Endodermal cell (in vitro differentiated cells): ENCODE data around the gene TP53I11. TPM values are rescaled to one million over a fixed set of nuclear protein-coding genes. Genes with fewer than 3 reads are reported as not detected.

Experiments
- DNase-seq: peaks from one replicate; pipeline ENCODE4 v3.0.0-alpha.2; 2017
- H3K27ac ChIP-seq: 2 replicates; pipeline ENCODE4 v1.5.1; 2013; ENCODE audit warnings: mild to moderate bottlenecking, low read depth, low read length, moderate library complexity
- H3K27me3 ChIP-seq: 2 replicates; pipeline ENCODE4 v1.6.1; 2013; ENCODE audit warnings: mild to moderate bottlenecking, low read length, moderate library complexity; ENCODE audit not compliant: insufficient read depth, control insufficient read depth, poor library complexity, severe bottlenecking
- H3K36me3 ChIP-seq: 2 replicates; pipeline ENCODE4 v1.7.0; 2013; ENCODE audit warnings: mild to moderate bottlenecking, low read length, moderate library complexity; ENCODE audit not compliant: control insufficient read depth, insufficient read depth
- H3K4me1 ChIP-seq: one replicate; pipeline ENCODE4 v1.7.0; 2013; ENCODE audit warnings: low read length; ENCODE audit not compliant: control insufficient read depth, insufficient read depth
- H3K4me3 ChIP-seq: 2 replicates; pipeline ENCODE4 v1.5.1; 2013; ENCODE audit warnings: mild to moderate bottlenecking, low read length, moderate library complexity
- H3K9ac ChIP-seq: 2 replicates; pipeline ENCODE4 v1.6.1; 2013; ENCODE audit warnings: mild to moderate bottlenecking, low read length, moderate library complexity; ENCODE audit not compliant: poor library complexity, severe bottlenecking; ENCODE audit errors: extremely low read depth
- H3K9me3 ChIP-seq: 2 replicates; pipeline ENCODE4 v1.6.1; 2013; ENCODE audit warnings: mild to moderate bottlenecking, low read length, moderate library complexity; ENCODE audit not compliant: control insufficient read depth
- H3K27ac Mint-ChIP-seq: 2 replicates; pipeline ENCODE4 v1.8.0; 2020; ENCODE audit warnings: mixed read lengths
- H3K27me3 Mint-ChIP-seq: 2 replicates; pipeline ENCODE4 v1.8.0; 2021; ENCODE audit warnings: mild to moderate bottlenecking, mixed read lengths; ENCODE audit not compliant: insufficient read depth
- H3K36me3 Mint-ChIP-seq: 2 replicates; pipeline ENCODE4 v1.8.0; 2020; ENCODE audit warnings: low read depth, mixed read lengths
- H3K4me1 Mint-ChIP-seq: 2 replicates; pipeline ENCODE4 v1.8.0; 2020; ENCODE audit warnings: mixed read lengths
- H3K4me3 Mint-ChIP-seq: 2 replicates; pipeline ENCODE4 v1.8.0; 2020; ENCODE audit warnings: mild to moderate bottlenecking, moderate library complexity, mixed read lengths
- H3K9me3 Mint-ChIP-seq: 2 replicates; pipeline ENCODE4 v1.8.0; 2020; ENCODE audit warnings: mild to moderate bottlenecking, mixed read lengths
- WGBS, 2 experiments: methylation state at CpG; one replicate each; pipeline versions ENCODE4 v1.1.5 to v1.1.7; 2013; ENCODE audit warnings: missing lambda C conversion rate in 2 of 2, mixed read lengths in 1 of 2; ENCODE audit not compliant: insufficient coverage in 1 of 2, insufficient read length in 1 of 2; 5-methylcytosine and 5-hydroxymethylcytosine counted together
- total RNA-seq, 2 donors: library from RNA; stranded (reverse); fragmentation: NEBNext Ultra II Directional in 1 of 2; extraction: Animal tissue kit (Norgen Biotek cat#: 25700) in 1 of 2; gene quantifications; 2 replicates in 1 of 2; 3 replicates in 1 of 2; pipeline ENCODE4 v1.2.1, GENCODE V29; 2021
- TF ChIP-seq, protein P1 (sequence below): fragments of 200-600 bp; sonication (generic); conservative IDR thresholded peaks from 2 replicates; pipeline ENCODE4 v1.5.0; 2021; ENCODE audit warnings: antibody characterized with exemption, mild to moderate bottlenecking

TP53I11 gene
- total RNA-seq, 2 donors from 2014 or later: 136 to 203 TPM

DNA sequence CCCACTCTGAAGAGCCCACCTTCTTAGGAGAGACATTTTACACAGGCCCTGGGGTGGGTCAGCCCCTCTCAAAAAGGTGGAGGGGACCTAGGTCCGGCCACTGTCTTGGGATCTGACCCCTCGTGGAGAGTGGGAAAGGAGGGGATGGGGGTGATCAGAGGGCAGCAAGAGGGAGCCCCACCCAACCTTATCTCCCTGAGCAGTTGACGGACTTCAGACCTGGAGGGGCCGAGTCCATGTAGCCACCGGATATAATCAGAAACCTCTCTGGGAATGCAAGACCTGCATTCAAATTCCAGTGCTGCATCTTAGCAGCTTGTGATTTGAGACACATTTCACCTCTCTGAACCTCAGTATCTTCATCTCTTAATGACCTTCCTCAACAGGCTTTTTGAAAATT is 44.0 kb downstream of the TP53I11 start:
- Mint-ChIP-seq H3K9me3 (no peaks in the 10 kb centered on the region), H3K27me3 (peaks cover 5% of the 10 kb centered on the region), H3K36me3 (no peaks in the 10 kb centered on the region), H3K27ac (no peak overlapping the region), H3K4me1 (peaks cover 11% of the 10 kb centered on the region), H3K4me3 (no peak overlapping the region)
- Histone ChIP-seq H3K36me3 (no peaks in the 10 kb centered on the region), H3K27me3 (no peaks in the 10 kb centered on the region), H3K4me3 (no peak overlapping the region), H3K27ac (no peak overlapping the region), H3K9ac (no peak overlapping the region), H3K9me3 (no peaks in the 10 kb centered on the region), H3K4me1 (peaks cover 3% of the 10 kb centered on the region)
- no peak for DNase-seq
- TF ChIP-seq, protein P1, sequence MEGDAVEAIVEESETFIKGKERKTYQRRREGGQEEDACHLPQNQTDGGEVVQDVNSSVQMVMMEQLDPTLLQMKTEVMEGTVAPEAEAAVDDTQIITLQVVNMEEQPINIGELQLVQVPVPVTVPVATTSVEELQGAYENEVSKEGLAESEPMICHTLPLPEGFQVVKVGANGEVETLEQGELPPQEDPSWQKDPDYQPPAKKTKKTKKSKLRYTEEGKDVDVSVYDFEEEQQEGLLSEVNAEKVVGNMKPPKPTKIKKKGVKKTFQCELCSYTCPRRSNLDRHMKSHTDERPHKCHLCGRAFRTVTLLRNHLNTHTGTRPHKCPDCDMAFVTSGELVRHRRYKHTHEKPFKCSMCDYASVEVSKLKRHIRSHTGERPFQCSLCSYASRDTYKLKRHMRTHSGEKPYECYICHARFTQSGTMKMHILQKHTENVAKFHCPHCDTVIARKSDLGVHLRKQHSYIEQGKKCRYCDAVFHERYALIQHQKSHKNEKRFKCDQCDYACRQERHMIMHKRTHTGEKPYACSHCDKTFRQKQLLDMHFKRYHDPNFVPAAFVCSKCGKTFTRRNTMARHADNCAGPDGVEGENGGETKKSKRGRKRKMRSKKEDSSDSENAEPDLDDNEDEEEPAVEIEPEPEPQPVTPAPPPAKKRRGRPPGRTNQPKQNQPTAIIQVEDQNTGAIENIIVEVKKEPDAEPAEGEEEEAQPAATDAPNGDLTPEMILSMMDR: no peak
- 59 to 69% methylated on average over 3 to 5 of the region's 5 CpGs for WGBS, 2 experiments

DNA sequence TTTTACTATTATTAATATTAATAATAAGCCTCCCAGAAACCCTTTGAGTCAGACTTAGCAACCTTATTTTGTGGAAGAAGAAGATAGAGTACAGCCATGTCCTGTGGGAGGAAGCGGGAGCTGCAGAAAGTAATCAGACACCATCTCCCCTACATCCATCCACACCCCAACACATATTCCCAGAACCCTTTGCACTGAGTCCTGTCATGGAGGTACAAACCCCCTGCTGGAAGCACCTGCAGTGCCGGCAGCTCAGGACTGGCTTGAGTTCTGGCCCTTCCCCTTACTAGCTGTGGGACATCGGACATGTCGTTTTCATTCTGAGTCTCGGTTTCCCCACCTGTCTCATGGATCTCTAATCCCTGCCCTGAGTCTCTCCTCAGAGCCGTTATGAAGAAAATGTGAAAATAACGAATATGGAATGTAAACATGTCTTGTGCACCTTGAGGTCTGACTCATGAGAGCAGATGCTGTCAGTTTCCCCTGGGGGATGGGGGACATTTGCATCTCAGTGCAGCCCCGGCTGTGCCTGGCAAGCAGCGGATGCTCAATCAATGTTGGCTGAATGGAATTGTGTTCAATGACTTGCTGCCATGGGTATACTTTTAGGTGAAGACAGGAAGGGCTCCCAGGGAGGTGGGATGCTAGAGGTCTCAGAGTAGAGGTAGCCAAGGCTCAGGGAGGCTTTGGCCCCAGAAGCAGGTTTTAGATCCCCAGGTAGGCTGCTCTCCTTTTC is 45.4 kb downstream of the TP53I11 start:
- H3K4me1 ChIP-seq: no peaks in the 10 kb centered on the region
- H3K27me3 Mint-ChIP-seq: peaks cover 5% of the 10 kb centered on the region
- H3K4me1 Mint-ChIP-seq: peaks cover 11% of the 10 kb centered on the region
- no peak overlapping the region for H3K4me3 ChIP-seq
- H3K27me3 ChIP-seq: no peaks in the 10 kb centered on the region
- H3K9me3 ChIP-seq: no peaks in the 10 kb centered on the region
- no peaks in the 10 kb centered on the region for H3K36me3 Mint-ChIP-seq
- no peak overlapping the region for H3K9ac ChIP-seq
- H3K9me3 Mint-ChIP-seq: no peaks in the 10 kb centered on the region
- no peak overlapping the region for H3K27ac Mint-ChIP-seq
- H3K4me3 Mint-ChIP-seq: no peak overlapping the region
- TF ChIP-seq, protein P1: no peak
- whole genome bisulfite sequencing, 2 experiments: 49 to 70% methylated on average over 5 to 9 of the region's 9 CpGs
- no peaks in the 10 kb centered on the region for H3K36me3 ChIP-seq
- H3K27ac ChIP-seq: no peak overlapping the region
- DNase-seq: no peak

DNA sequence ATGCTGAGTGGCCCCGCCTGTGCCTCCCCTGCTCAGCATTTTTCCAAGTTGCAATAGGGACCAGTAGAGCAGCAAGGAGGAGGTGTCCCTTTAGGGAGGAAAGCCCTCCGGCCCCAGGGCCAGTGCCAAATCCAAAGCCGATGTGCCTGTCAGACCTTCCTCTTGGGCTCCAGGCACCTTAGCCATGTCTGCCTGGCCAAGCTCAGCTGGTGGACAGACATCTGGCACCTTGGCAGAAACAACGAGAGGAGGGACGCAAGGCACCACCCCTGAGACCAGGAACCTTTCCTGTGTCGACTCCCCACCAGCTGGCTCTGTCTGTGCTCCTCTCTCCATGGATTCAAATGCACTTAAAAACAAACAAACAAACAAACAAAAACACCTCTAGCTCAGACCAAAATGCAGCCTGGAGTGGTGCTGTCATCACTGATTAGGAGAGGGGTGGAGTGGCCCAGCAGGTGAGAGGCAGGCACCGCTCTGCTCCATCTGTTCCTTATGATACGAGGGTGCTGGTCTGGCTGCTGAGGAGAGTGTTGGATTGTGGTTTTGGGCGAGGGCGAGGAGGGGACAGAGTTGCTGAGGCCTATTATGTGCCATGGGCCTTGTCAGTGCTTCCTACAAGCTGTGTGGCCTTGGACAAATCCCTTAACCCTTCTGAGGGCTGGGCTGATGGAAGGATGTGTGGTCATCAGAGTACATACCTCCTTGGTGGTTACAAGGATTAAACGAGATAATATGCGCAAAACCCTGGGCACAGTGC is 46.2 kb downstream of the TP53I11 start:
- H3K4me3 ChIP-seq: no peak overlapping the region
- Mint-ChIP-seq H3K4me3 (no peak overlapping the region), H3K27ac (no peak overlapping the region), H3K36me3 (no peaks in the 10 kb centered on the region), H3K9me3 (no peaks in the 10 kb centered on the region), H3K4me1 (peaks cover 11% of the 10 kb centered on the region), H3K27me3 (peaks cover 5% of the 10 kb centered on the region)
- no peak overlapping the region for H3K9ac ChIP-seq
- TF ChIP-seq, protein P1: no peak
- no peaks in the 10 kb centered on the region for H3K27me3 ChIP-seq
- H3K27ac ChIP-seq: no peak overlapping the region
- H3K9me3 ChIP-seq: no peaks in the 10 kb centered on the region
- 88 to 89% methylated on average over 4 to 11 of the region's 12 CpGs for WGBS, 2 experiments
- H3K36me3 ChIP-seq: no peaks in the 10 kb centered on the region
- no peaks in the 10 kb centered on the region for H3K4me1 ChIP-seq
- DNase-seq: no peak
